GM21447 (cell line): Measurements from ENCODE around the gene LACTB.

Experiments
- ATAC-seq: cut with Tn5 transposase; IDR thresholded peaks from one replicate; pipeline ENCODE4 v1.9.1; 2021; ENCODE audit not compliant: unreplicated experiment

The LACTB gene

DNA sequence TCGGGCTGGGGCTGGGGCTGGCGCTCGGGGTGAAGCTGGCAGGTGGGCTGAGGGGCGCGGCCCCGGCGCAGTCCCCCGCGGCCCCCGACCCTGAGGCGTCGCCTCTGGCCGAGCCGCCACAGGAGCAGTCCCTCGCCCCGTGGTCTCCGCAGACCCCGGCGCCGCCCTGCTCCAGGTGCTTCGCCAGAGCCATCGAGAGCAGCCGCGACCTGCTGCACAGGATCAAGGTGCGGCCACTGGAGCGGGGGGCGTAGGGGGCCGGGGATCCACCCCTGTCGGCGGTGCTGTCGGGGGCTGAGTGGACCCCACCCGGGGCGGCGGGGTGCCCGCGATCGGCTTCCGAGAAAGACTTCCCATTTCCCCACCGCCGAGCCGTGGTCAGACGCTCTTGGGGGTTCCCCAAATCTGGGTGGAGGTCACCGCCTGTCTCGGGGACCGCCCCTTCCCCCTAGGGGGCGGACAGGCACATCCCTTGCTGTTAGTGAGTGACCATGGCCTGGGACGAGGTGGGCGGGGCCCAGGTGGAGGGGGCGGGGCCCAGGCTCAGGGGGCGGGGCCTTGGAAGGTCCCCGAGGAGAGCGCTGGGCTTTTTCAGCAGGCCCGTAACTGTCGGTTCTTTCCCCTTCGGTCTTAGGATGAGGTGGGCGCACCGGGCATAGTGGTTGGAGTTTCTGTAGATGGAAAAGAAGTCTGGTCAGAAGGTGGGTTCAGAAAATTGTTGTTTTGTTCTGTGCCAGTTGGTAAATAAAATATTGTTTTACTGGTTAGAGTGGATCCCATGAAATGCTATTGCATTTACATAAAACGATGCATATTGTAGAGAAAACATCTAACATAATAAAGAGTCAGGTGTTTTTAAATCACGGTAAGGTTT is 578 bp downstream of the LACTB start:
- ATAC-seq, result peak; percentile 83

DNA sequence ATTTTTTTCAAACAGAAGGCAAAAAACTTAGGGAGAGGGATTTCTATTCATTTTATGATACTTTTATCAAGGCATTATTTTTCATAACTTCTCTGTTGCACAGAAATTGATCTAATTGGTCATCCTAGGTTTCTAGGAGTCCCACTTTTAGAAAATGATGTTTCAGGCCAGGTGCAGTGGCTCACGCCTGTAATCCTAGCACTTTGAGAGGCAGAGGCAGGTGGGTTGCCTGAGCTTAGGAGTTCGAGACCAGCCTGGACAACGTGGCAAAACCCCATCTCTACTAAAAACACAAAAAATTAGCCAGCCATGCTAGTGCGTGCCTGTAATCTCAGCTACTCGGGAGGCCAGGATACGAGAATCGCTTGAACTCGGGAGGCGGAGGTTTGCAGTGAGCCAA is 2.8 kb downstream of the LACTB start:
- no peak for ATAC-seq

DNA sequence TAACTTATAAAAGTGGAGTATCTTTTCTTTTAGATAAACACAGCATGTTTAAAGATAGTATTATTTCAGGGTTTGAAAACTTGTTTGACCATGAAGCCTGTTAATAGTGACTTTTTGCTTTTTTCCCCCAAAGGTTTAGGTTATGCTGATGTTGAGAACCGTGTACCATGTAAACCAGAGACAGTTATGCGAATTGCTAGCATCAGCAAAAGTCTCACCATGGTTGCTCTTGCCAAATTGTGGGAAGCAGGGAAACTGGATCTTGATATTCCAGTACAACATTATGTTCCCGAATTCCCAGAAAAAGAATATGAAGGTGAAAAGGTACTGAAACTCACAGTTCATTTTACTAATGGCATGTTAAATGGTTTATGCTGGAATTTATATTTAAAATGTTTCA is 5.1 kb downstream of the LACTB start:
- no peak for ATAC-seq

DNA sequence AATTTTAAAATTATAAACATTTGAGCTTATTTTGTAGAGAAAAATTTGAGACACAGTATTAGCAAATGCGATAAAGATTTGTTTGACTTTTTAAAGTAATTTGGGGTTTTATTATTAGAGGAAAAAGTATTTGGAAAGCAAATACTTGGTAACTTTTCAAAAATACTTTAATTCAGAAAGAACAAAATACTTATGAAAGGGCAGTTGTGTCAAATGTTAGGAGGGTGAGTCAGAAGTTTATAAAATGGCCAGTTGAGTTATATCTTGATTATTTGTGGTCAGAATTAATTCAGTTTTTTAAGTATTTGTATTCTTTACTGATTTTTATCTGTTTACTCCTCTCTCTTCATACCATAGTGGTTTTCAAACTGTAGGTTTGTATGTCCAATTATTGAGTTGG is 12.1 kb downstream of the LACTB start:
- no peak for ATAC-seq

DNA sequence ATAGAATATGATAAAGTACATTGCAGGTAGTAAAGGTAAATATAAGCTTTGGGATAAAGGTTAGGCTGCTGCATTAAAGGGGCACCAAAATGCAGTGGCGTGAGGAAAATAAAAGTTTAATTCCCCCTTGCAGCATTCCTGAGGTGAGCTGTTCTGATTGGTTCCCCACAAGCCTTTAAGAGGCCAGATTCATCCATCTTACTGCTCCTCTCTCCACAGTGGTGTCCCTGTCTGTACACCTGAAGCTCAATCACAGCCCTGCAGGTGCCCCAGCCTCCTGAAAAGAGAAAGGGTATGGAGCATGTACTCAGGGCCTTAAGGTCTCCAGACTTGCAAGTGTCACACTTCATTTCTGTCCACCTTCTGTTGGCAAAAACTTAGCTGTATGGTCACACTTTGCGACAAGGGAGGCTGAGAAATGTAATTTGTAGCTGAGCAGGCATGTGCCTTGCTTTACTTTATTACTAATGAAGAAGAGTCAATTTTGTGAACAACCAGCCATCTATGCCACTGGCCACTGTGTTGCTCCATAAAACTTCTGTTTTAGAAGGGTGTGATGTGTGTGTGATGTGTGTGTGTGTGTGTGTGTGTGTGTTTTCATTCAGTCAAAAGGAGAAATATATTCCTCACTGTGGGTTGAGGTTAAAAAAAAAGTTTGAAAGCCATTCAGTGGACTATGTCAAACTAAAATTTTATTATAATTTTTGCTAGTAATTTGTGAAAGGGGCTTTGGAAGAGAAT is 12.8 kb downstream of the LACTB start:
- no peak for ATAC-seq

DNA sequence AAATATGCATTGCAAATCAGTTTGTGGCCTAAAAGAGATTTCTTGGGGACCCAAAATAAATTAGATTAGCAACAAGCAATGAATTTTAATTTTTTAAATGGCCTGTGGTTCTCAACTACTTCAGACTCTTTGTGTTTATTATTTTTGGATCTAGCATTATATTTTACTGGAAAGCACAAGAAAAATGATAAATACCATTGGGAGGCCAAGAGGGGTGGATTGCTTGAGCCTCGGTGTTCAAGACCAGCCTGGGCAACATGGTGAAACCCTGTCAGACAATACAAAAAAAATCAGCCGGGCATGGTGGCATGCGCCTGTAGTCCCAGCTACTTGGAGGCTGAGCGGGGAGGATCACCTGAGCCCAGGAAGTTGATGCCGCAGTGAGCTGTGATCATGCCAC is 13.6 kb downstream of the LACTB start:
- no peak for ATAC-seq

DNA sequence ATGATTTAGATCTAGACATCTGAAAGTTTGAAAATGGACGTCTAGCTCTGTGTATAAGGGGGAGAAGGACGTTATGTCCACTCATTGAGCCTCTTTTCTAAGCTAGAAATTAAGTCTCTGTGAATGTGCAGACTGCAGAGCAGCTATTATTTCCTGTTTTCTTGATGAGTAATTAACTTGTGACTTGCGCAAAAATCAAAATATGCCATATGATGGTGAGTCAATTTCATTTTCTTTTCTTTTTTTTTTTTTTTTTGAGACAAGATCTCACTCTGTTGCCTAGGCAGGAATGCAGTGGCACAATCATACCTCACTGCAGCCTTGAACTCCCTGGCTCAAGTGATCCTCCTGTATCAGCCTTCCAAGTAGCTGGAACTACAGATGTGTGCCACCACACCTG is 14.1 kb downstream of the LACTB start:
- no peak for ATAC-seq

DNA sequence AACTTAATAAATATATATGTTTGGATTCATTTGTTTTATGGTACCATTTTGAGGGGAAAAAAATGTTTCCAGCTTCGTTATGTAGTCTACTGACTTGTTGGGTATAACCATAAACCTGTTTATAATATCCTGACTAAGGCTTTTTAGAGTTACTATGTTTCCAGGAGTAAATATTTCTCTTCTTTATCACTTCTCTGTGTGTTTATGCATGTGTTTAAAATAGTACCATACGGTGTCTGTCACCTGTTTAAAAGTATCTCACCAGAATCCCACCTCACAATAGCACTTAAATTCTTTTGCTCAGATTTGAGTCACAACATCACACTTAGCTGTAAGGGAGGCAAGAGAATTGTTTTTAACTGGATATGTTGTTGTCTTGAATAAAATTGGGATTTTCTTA is 15.1 kb downstream of the LACTB start:
- ATAC-seq, result no peak

DNA sequence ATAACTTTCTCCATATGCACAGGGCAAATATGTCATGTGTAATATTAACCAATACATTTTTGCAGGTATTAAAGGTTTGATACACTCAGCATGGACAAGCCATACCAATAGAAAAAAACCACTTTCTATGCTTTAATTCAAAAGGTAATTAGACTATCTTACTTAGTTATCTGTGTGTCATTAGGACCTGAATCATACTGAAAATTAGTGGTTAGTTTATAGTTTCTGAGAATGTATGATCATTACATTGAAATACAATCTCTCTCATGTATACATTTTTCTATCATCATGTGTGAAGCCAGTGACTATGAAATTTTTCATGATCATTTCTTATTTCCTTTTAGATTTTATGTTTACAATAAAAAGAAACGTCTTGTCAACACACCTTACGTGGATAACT is 19.3 kb downstream of the LACTB start:
- no peak for ATAC-seq

DNA sequence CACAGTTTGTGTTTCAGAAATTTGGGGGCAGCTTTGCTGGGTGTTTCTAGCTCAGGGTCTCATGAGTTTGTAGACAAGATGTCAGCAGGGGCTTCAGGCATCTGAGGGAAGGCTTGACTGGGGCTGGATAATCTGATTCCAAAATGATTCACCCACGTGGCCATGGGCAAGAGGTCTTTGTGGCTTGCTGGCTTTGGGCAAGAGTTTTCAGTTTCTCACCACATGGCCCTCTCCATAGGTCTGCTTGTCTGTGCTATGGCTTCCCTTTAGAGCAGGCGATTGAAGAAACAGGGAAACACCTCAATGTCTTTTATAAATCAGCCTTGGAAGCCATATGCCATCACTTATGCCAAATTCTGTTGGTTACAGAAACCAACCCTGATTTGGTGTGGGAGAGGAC is 23.8 kb downstream of the LACTB start:
- no peak for ATAC-seq

DNA sequence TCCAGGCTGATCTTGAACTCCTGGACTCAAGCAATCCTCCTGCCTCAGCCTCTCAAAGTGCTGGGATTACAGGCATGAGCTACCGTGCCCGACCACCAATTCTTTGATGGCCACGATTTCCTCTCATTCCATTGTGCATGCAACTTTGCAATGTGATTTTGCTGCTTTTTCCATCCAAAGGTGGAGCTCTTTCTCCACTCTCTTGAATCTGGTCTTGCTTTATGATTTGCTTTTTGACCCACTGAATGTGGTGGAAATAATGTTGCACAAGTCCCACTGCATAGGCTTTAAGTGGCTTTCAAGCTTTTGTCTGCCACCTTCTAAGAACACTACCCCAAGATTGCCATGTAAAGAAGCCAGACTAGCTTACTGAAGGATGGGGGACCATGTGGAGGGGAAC is 25.0 kb downstream of the LACTB start:
- ATAC-seq, result no peak

DNA sequence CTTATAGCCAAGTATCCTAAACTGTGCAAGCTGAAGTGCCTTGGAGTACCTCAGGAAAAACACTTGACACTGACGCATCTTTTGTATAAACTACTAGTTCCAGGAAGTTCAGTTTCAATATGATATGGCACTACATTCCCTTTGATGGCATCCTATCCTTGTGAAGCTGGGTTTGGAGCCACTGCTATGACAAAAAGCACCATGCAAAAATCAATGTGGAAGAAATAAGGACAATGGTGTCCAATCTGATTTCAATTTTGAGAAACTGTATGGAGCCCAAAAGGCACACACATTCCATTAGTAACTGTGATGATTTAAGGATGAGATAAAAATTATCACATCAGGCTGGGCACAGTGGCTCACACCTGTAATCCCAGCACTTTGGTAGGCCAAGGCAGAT is 30.0 kb downstream of the LACTB start:
- ATAC-seq, result no peak

DNA sequence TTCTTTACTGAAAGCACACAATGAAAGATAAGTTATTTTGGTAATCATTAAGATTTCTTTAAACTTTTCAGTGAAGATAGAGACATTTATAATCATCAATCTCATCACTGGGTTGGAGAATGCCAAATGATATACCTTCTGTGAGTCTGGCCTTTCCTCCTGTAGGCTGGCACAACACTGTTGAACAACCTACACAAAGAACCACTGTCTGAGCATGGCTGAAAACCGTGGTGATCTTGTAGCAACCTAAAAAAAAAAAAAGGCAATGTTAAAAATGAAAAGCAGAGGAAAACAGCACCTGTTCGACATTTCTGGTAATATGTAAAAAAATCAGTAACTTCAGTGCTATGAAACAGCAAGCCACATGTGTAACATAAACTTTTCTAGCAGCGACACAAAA is 33.8 kb downstream of the LACTB start:
- no peak for ATAC-seq

DNA sequence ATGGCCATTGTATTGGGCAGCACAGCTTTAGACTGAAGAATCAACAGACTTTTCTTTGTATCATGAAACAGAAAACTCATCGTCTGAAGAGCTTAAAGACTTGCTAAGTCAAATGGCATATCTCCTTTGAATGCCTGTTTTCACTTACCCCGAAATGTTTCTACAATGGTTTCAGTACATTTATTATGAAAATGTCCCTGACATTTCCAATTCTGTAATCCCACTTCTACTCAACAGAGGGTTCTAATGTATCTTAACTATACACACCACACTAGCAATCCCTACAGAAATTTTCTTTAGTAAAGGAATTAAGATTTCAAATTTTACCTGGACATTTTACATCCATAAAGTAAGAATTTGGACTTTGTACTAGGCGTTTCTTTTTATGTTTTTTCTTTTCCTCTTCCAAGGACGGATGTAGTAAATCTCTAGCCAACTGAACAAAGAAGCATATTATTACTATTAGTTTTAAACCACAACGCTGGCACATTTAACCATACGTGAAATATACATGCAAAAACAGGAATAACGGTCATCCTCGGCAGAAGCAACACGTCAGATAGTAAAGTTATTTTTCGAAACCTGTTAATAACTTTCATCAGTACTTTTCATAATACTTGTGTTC is 34.5 kb downstream of the LACTB start:
- no peak for ATAC-seq

DNA sequence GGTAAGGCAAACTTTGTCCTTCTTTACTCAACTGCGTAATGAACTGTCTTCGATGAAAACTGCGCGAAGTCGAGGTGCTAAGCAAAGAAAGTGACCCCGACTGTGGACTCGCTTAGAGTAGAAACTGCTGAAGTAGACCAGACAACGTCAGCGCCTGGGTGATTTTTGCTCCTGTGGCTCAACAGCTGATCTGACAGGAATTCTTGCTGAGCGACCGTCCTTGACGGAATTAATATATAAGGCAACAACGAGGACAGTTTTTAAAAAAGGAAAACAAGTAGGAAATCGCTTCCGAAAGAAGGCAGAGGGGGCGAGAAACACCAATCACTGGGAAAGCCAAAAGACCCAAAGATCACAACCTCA is 35.1 kb downstream of the LACTB start:
- ATAC-seq, result no peak

DNA sequence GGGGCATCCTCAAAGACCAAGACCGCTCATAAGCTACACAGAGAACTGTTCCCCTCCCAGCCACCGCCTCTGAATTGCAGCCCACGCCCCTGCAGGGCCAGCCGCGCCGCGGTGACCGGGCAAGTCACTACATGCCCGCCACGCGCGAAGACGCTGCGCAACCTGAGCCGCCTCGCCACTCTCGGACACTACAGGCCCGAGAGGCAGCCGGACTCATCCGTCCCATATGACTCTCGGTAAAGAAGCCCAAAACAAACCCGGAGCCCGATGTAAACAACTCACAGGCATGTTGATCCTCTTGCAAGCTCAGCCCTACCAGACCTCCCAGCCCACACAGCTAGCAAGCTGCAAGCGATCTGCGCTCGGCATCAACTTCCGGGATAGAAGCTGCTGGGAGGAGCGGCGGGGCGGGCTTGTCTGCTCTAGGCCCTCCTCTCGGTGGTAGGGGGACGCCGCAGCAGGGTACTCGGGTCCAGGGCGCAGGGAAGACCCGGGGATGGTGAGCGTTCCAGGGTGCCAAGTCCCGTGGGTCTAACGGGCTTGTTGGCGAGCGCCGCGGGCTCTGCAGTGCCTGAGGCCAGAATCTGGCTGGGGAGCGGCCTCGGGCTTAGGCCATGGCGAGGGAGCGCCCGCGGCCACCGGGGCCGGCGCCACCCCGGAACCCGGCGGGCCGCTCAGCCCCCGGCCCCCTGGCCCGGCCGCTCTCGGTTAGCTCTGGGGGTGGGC is 35.6 kb downstream of the LACTB start, which contains the start of gene RPS27L:
RPS27L (minus strand) TSS at position 360 of the 726 bp plus-strand sequence; CDS start at position 288, 72 bp downstream.
- peak; percentile 89 for ATAC-seq

DNA sequence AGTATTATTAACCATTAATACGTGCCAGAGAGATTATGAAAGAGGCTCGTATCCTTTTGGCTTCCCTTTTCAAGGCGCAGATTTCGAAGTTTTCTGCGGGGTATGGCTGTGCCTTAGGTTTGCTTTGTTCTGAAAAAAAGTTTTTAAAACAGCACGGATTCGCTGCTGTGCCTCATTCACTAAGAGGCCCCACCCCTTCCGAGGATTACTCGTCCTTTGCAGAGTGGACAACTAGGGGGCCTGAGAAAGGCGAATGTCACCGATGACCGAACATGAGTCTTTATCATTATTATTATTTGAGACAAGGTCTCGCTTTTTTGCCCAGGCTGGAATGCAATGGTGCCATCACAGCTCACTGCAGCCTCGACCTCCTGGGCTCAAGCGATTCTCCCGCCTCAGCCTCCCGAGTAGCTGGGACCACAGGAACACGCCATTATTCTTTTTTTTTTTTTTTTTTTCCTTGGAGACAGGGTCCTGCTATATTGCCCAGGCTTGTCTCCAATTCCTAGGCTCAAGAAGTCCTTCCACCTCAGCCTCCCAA is 36.3 kb downstream of the LACTB start:
- no peak for ATAC-seq

DNA sequence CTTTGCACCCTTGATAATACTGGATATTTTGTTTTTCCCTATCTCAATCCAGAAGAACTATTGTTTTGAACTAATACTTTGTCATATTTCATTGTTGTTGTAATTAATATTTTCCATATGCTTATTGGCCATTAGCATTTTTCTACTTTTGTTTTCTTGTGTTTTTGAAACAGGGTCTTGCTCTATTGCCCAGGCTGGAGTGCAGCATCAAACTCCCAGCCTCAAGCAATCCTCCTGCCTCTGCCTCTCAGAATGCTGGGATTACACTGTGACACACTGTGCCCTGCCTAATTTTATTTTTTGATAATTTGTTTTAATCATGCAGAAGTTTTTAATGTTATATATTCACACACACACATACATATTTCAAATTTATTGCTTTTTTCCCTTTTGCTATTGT is 39.0 kb downstream of the LACTB start:
- ATAC-seq, result no peak

DNA sequence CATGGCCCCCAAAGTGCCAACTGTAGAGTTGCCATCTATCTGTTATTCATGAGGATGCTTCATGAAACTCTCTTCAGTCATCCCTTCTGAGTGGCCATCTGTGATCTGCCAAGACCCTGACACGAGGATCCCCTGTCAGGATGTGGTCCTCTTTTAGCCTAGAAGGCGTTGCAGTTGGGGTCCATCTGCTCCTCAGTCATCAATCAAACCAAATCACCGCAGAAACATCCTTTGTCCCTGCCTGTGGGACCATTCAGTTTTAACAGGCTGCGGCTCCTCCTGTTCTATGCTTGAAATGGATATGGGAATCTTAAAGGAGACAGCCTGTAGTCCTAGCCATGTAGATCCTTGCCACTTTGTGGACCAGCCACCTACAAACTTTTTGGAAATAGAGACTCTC is 41.6 kb downstream of the LACTB start:
- no peak for ATAC-seq

DNA sequence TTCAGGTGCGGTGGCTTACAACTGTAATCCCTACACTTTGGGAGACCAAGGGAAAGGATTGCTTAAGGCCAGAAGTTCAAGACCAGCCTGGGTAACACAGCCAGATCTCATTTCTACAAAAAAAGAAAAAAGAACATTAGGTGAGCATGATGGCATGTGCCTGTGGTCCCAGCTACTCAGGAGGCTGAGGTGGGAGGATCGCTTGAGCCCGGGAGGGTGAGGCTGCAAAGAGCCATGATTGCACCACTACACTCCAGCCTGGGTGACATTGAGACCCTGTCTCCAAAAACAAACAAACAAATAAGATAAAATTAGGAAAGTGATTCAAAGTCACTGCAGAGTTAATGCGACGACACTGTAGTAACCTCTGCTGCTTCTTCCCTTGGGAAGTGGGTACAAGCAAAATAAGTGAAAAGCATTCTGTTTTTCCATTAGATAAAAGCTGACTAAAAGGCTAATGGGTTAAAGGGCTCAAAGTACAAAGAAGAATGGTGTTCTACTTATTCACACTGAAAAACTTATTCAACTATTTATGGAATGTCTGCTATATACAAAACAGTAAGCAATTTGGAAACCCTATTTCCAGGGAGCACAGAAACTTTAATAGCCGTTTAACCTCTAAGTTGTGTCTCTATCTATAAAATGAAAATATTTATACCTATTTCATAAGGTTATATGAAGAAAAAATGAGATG is 43.7 kb downstream of the LACTB start:
- ATAC-seq, result no peak
